ENCODE data around the gene NPAS3.

- no peak for TF ChIP-seq CTCF (IDR thresholded peaks at IDR 0.05)
- TF ChIP-seq POLR2A (IDR thresholded peaks at IDR 0.05), result no peak
Observed at GRCh38 chr14:33669111-33669510, 730.4 kb downstream of the NPAS3 start.
